MM.1S (cell line): ENCODE data around the gene TMEM82.

Experiments
- DNase-seq: peaks from one replicate; pipeline ENCODE4 v3.0.0-alpha.2; 2015
- H2AFZ ChIP-seq: fragments of 300-600 bp; sonication (generic); 2 replicates; pipeline ENCODE4 v1.6.0; 2016; ENCODE audit warnings: antibody characterized with exemption, low read length
- H3F3A ChIP-seq: fragments of 300-600 bp; sonication (generic); 2 replicates; pipeline ENCODE4 v1.6.1; 2016; ENCODE audit warnings: mild to moderate bottlenecking, antibody characterized with exemption, low read length, moderate library complexity, mixed read lengths; ENCODE audit not compliant: insufficient read depth
- H3K27ac ChIP-seq: fragments of 300-600 bp; sonication (generic); 2 replicates; pipeline ENCODE4 v1.5.1; 2016; ENCODE audit warnings: mild to moderate bottlenecking, low read length
- H3K27me3 ChIP-seq: fragments of 300-600 bp; sonication (generic); replicated peaks from 2 replicates; pipeline ENCODE4 v1.6.0; 2016; ENCODE audit warnings: low read length; ENCODE audit not compliant: insufficient read depth
- H3K36me3 ChIP-seq: fragments of 300-600 bp; sonication (generic); replicated peaks from 2 replicates; pipeline ENCODE4 v1.6.1; 2016; ENCODE audit warnings: mild to moderate bottlenecking, low read length, mixed read lengths; ENCODE audit not compliant: insufficient read depth
- H3K4me1 ChIP-seq: fragments of 300-600 bp; sonication (generic); 2 replicates; pipeline ENCODE4 v1.6.1; 2016; ENCODE audit warnings: low read length, mixed read lengths
- H3K4me2 ChIP-seq: fragments of 300-600 bp; sonication (generic); 2 replicates; pipeline ENCODE4 v1.6.0; 2016; ENCODE audit warnings: low read depth, low read length
- H3K4me3 ChIP-seq: fragments of 300-600 bp; sonication (generic); 2 replicates; pipeline ENCODE4 v1.5.1; 2016; ENCODE audit warnings: low read length, mixed read lengths
- H3K79me2 ChIP-seq: fragments of 300-600 bp; sonication (generic); 2 replicates; pipeline ENCODE4 v1.6.1; 2016; ENCODE audit warnings: mixed run types, low read length, mixed read lengths
- H3K9ac ChIP-seq: fragments of 300-600 bp; sonication (generic); 2 replicates; pipeline ENCODE4 v1.6.1; 2016; ENCODE audit warnings: low read length, mixed read lengths
- H3K9me2 ChIP-seq: fragments of 300-600 bp; sonication (generic); replicated peaks from 2 replicates; pipeline ENCODE4 v1.6.1; 2016; ENCODE audit warnings: mild to moderate bottlenecking, low read length, mixed read lengths; ENCODE audit not compliant: insufficient read depth
- H3K9me3 ChIP-seq: fragments of 300-600 bp; sonication (generic); replicated peaks from 2 replicates; pipeline ENCODE4 v1.6.1; 2016; ENCODE audit warnings: mild to moderate bottlenecking, low read length, mixed read lengths; ENCODE audit not compliant: insufficient read depth
- H4K20me1 ChIP-seq: fragments of 300-600 bp; sonication (generic); 2 replicates; pipeline ENCODE4 v1.6.1; 2016; ENCODE audit warnings: mild to moderate bottlenecking, low read length, moderate library complexity, mixed read lengths; ENCODE audit not compliant: insufficient read depth
- EZH2 ChIP-seq: fragments of 300-600 bp; sonication (generic); optimal IDR thresholded peaks from 2 replicates; pipeline ENCODE3; 2017; ENCODE audit warnings: low read depth, mild to moderate bottlenecking, antibody characterized with exemption, low read length, mixed read lengths
- EZH2phosphoT487 ChIP-seq: fragments of 300-600 bp; sonication (generic); IDR thresholded peaks from 2 replicates; pipeline ENCODE4 v1.6.1; 2018; ENCODE audit warnings: antibody characterized with exemption, low read length
- TF ChIP-seq, protein P1 (sequence below): fragments of 300-600 bp; sonication (generic); IDR thresholded peaks from 2 replicates; pipeline ENCODE4 v1.5.1; 2016; ENCODE audit warnings: antibody characterized with exemption, low read length, mixed read lengths

The TMEM82 gene

DNA sequence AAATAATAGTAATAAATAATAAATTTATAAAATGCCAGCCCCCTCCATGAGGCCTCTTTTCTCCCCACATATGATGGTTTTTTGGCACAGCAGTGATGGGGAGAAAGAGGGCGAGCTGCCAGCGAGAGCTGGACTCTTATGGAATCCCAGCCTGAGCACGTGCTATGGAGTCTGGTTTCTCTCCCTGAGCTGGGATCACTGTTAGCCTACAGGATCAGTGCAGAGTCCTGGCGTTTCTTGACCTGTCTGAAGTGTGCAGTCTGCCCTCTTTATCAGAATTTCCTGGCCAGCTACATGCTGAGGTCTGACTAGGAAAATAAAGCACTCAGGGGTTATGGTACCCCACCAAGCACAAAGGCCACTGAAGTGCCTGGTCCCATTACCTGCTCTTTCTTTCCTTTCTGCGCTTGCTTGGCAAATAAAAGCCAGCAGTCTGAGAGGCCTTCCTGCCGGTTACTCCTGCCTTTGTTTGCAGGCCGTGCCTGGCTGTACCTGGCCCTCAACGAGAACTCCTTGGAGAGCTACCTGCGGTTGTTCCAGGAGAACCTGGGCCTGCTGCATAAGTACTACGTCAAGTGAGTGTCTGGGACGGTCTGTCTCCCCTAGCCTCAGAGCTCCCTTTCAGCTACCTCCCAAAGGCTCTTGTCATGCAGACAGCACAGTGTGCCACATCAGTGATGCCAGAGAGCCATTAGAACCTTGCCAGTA lies 24.7 kb upstream of the TMEM82 start:
- Histone ChIP-seq H3K4me1 (no peaks in the 10 kb centered on the region), H3K4me2 (no peak overlapping the region), H3K36me3 (no peaks in the 10 kb centered on the region), H3K27ac (no peak overlapping the region), H3K27me3 (no peaks in the 10 kb centered on the region), H3F3A (no peaks in the 10 kb centered on the region), H2AFZ (no peak overlapping the region), H4K20me1 (no peaks in the 10 kb centered on the region), H3K9ac (no peak overlapping the region), H3K79me2 (peaks cover 24% of the 10 kb centered on the region), H3K9me2 (no peaks in the 10 kb centered on the region), H3K9me3 (no peaks in the 10 kb centered on the region), H3K4me3 (no peak overlapping the region)
- no peak for TF ChIP-seq EZH2phosphoT487
- no peak for DNase-seq

DNA sequence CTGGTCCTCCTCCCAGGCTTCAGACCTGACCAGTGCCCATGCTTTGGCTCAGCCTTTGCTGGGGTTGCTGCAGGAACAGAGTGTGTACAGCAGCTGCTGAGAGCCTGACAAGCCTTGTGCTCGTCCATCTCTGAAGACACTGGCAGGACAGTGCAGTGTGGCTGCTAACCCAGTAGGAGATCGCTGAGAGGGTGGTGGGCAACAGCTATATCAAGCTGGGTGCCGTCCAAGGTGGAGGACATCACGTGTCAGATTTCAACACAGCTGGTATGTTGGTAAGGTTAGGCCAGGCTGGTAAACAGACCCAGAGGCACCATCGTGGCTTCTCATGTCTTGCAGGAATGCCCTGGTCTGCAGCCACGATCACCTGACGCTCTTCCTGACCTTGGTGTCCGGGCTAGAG lies 24.1 kb upstream of the TMEM82 start:
- H3K79me2 ChIP-seq: peaks cover 18% of the 10 kb centered on the region
- no peak overlapping the region for H3K4me3 ChIP-seq
- H3F3A ChIP-seq: no peaks in the 10 kb centered on the region
- no peak for DNase-seq
- H3K9me3 ChIP-seq: no peaks in the 10 kb centered on the region
- TF ChIP-seq EZH2phosphoT487: no peak
- TF ChIP-seq EZH2: no peak
- TF ChIP-seq, protein P1, sequence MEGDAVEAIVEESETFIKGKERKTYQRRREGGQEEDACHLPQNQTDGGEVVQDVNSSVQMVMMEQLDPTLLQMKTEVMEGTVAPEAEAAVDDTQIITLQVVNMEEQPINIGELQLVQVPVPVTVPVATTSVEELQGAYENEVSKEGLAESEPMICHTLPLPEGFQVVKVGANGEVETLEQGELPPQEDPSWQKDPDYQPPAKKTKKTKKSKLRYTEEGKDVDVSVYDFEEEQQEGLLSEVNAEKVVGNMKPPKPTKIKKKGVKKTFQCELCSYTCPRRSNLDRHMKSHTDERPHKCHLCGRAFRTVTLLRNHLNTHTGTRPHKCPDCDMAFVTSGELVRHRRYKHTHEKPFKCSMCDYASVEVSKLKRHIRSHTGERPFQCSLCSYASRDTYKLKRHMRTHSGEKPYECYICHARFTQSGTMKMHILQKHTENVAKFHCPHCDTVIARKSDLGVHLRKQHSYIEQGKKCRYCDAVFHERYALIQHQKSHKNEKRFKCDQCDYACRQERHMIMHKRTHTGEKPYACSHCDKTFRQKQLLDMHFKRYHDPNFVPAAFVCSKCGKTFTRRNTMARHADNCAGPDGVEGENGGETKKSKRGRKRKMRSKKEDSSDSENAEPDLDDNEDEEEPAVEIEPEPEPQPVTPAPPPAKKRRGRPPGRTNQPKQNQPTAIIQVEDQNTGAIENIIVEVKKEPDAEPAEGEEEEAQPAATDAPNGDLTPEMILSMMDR: no peak
- no peaks in the 10 kb centered on the region for H3K4me1 ChIP-seq
- H3K27me3 ChIP-seq: no peaks in the 10 kb centered on the region
- H2AFZ ChIP-seq: no peak overlapping the region
- H3K9me2 ChIP-seq: no peaks in the 10 kb centered on the region
- no peak overlapping the region for H3K27ac ChIP-seq
- H3K4me2 ChIP-seq: no peak overlapping the region
- no peaks in the 10 kb centered on the region for H3K36me3 ChIP-seq
- H3K9ac ChIP-seq: no peak overlapping the region
- no peaks in the 10 kb centered on the region for H4K20me1 ChIP-seq

DNA sequence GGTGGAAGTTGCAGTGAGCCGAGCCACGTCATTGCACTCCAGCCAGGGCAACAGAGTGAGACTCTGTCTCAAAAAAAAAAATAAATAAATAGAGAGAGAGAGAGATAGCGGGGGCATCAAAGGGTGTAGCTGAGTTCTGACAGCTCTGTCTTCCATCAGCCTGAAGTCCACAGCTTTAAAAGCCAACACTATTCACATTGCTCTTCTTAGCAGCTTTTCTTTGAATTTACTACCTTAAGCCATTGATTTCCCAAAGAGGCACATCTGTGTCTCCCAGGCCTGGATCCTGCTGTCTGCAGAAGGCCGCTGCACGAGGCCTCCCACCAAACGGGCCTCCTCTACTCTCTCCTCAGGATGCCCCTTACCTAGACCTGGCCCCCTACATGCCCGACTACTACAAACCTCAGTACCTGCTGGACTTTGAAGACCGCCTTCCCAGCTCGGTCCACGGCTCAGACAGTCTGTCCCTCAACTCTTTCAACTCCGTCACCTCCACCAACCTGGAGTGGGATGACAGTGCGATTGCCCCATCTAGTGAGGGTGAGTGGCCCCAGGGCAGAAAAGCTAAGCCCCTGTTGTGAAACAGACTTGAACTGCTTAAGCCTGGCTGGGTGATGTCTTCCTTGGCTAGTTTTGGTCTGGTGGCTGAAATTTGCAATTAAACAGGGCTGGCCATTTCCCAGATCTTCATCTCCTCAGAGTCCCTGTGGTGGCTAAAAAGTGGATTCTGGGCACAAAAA lies 22.7 kb upstream of the TMEM82 start:
- Histone ChIP-seq H3K9me2 (no peaks in the 10 kb centered on the region), H3K36me3 (no peaks in the 10 kb centered on the region), H3K27ac (no peak overlapping the region), H3F3A (no peaks in the 10 kb centered on the region), H3K4me2 (no peak overlapping the region), H3K27me3 (no peaks in the 10 kb centered on the region), H3K4me1 (no peaks in the 10 kb centered on the region), H3K4me3 (no peak overlapping the region), H3K79me2 (peaks cover 11% of the 10 kb centered on the region), H2AFZ (no peak overlapping the region), H3K9ac (no peak overlapping the region), H4K20me1 (no peaks in the 10 kb centered on the region), H3K9me3 (no peaks in the 10 kb centered on the region)
- DNase-seq: no peak
- TF ChIP-seq, protein P1: no peak

DNA sequence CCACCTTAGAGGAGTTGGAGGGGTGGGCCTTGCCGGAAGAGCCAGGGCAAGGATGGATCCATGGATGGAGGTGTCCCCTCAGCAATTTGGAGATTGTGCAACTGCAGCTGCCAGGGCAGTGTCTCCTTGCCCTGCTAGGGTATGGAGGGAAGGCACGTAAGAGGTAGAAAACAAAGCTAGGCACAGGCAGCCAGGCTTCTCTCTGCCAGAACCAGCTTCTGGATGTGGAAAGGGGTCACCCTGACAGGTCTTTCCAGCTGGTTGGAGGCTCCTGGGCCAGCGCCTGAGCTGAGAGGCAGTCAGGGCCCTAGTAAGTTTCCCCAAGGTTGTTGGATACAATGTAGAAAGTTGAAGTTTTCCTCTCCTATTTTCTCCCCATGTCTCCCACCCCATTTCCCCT lies 21.4 kb upstream of the TMEM82 start:
- Histone ChIP-seq H3K27ac (no peak overlapping the region), H3K27me3 (no peaks in the 10 kb centered on the region), H3K9ac (no peak overlapping the region), H3K4me3 (no peak overlapping the region), H3K36me3 (no peaks in the 10 kb centered on the region), H3K9me3 (no peaks in the 10 kb centered on the region), H3F3A (no peaks in the 10 kb centered on the region), H3K79me2 (0 out of 2 replicates have a peak, but pooled peaks cover under 1% of the 10 kb centered on the region), H4K20me1 (no peaks in the 10 kb centered on the region), H2AFZ (no peak overlapping the region), H3K4me2 (no peak overlapping the region), H3K9me2 (no peaks in the 10 kb centered on the region), H3K4me1 (no peaks in the 10 kb centered on the region)
- no peak for DNase-seq
- TF ChIP-seq EZH2 (no peak), EZH2phosphoT487 (no peak)
- TF ChIP-seq, protein P1: no peak
